Neural cell (in vitro differentiated cells): Measurements from ENCODE around the gene SETMAR.

Source experiments
- CTCF ChIP-seq: fragments of 450-650 bp; IDR thresholded peaks from 2 replicates; pipeline ENCODE4 v1.5.1; 2014; ENCODE audit warnings: antibody characterized with exemption, mild to moderate bottlenecking, moderate library complexity; ENCODE audit not compliant: poor library complexity, severe bottlenecking
- EP300 ChIP-seq: fragments of 450-650 bp; conservative IDR thresholded peaks from 2 replicates; pipeline ENCODE4 v1.6.1; 2014; ENCODE audit warnings: antibody characterized with exemption, mild to moderate bottlenecking, moderate library complexity; ENCODE audit not compliant: poor library complexity, severe bottlenecking
- EZH2 ChIP-seq: fragments of 200-600, 300-800 bp; shearing (Covaris generic), sonication (generic); IDR thresholded peaks from 2 replicates; pipeline ENCODE4 v1.6.1; 2014; ENCODE audit warnings: antibody characterized with exemption, low read length, borderline replicate concordance, mild to moderate bottlenecking; ENCODE audit not compliant: insufficient read depth, poor library complexity, severe bottlenecking
- POLR2AphosphoS5 ChIP-seq: IDR thresholded peaks from 2 replicates; pipeline ENCODE4 v1.6.1; 2012
- RAD21 ChIP-seq: fragments of 450-650 bp; conservative IDR thresholded peaks from 2 replicates; pipeline ENCODE4 v1.6.1; 2014; ENCODE audit warnings: antibody characterized with exemption, mild to moderate bottlenecking, moderate library complexity
- SMC3 ChIP-seq: fragments of 450-650 bp; conservative IDR thresholded peaks from 2 replicates; pipeline ENCODE4 v1.6.1; 2014; ENCODE audit warnings: antibody characterized with exemption, mild to moderate bottlenecking, moderate library complexity; ENCODE audit not compliant: poor library complexity
- TAF1 ChIP-seq: IDR thresholded peaks from 2 replicates; pipeline ENCODE4 v1.6.1; 2012; ENCODE audit warnings: low read depth

DNA sequence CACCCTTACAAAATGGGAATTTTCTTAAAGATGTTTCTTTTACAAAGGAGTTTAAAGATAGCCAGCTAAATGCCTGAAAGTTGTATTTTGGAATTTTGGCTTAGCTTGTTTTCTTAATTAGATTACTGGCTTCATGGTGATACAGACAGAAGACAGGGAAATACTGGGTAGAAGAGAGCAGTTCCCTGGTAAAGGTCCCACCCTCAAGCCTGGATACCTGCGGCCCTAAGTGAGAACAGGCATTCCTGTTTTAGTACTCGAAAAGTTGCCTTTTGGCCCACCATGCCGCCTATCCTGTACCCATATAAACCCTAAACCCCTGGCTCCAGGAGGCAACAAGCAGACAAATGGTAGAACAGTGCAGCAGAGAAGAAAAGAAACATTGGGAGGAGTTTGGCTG lies 29.4 kb downstream of the SETMAR start:
- TF ChIP-seq POLR2AphosphoS5 (no peak), CTCF (no peak), EP300 (no peak), EZH2 (no peak), RAD21 (no peak), SMC3 (no peak), TAF1 (no peak)
